HL-60/S4 treated with phorbol 12-myristate 13-acetate at 8.2 ng/mL for 4 days and 3 days (cell line): Measurements from ENCODE around the gene TBRG4.
"Not testable (repeated sequence)": the region's sequence is repeated elsewhere in the genome, so short reads cannot be mapped to it uniquely, and the experiment has no call there.

Source experiments
- in situ Hi-C: fragments of 300-500 bp; cut with MboI; formaldehyde crosslinking; loops from 2 replicates; pipeline ENCODE4 v1.15.0; 2022; ENCODE audit warnings: low sequenced_read_pairs

The TBRG4 gene

DNA sequence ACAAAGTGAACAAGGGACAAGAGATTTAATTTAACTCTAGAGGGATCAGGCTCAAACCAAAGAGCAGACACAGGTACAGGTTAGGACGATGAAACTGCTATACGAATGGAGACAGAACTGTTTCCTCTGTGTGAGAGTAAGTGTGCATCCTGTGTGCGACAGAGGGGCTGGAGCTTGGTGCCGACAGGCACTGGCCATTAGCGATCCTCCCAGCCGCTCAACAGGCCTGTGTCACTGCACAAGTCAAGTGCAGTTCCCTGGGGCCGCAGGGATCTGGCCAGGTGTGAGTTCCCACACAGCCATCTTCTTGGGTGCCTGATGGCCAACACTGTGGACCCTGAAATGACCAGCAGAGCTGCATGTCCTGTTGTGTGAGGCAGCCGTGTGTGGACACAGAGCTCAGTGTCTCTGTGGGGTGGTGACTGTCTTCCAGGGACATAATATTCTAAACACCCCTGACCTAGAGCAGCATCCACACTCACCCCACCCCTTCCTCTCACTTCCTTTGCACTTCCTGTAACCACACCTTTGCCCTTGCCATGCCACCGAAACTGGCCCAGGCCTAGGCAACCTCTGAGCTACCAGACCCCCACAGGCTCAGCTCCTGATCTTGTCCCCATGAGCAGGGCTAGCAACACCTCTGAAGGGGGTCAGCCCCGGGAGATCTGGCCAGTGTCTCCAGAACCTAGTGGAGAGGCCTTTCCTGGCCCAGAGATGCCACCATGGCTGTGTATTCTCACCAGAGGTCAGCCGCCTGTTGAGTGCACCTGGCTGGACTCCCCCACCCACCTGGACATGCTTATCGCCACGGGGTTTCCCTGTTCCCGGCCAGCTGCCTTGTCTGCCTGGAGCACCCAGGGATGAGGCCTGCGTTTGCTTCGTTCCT is 11.7 kb upstream of the TBRG4 start:
- in situ Hi-C loops = no loop called here

- in situ Hi-C loops = no loop called here
These were observed 8.1 kb upstream of the TBRG4 start for GRCh38 chr7:45119550-45119949.

GRCh38 chr7:45118889-45119331 is 7.4 kb upstream of the TBRG4 start:
- in situ Hi-C loops = no loop called here

GRCh38 chr7:45118292-45118691 is 6.8 kb upstream of the TBRG4 start:
- in situ Hi-C loops = no loop called here

DNA sequence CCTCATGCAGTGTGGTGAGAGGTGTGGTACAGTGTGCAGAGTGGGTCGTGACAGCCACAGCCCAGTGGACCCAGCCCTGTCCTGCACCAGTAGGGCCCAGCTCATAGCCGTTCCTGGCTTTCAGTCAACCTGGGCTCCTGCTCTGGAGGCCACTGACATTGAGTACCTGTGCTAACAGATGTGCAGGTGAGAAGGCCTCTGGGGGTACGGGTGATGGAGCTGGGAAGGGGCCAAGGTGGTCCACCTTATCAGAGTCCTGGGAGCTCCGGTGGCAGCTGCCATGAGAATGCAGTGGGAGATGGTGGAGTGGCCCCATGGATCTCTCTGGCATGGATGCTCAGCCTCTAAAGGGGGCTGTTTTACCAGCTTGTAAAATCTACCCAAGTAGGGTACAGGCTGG is 6.1 kb upstream of the TBRG4 start:
- in situ Hi-C loops = no loop called here

DNA sequence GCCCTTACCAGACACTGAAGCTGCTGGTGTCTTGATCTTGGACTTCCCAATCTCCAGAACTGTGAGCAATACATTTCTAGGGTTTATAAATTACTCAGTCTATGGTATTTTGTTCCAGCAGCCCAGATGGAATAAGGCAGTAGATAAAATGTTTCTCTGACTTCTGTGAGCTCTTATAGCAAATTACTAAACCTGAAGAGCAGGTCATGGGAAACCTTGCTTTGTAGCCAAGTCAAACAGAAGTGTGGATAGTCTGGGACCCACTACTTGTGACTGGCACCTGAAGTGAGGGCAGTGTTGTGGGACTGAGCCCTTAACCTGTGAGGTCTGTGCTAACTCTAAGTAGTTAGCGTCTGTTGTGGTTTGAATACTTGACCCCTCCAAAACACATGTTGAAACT is 4.6 kb upstream of the TBRG4 start:
- in situ Hi-C loops = no loop called here

- in situ Hi-C loops = no loop called here
These were observed 3.4 kb upstream of the TBRG4 start for GRCh38 chr7:45114926-45115325.

- in situ Hi-C loops = not testable (repeated sequence)
These were observed 2.8 kb upstream of the TBRG4 start for GRCh38 chr7:45114257-45114656.

DNA sequence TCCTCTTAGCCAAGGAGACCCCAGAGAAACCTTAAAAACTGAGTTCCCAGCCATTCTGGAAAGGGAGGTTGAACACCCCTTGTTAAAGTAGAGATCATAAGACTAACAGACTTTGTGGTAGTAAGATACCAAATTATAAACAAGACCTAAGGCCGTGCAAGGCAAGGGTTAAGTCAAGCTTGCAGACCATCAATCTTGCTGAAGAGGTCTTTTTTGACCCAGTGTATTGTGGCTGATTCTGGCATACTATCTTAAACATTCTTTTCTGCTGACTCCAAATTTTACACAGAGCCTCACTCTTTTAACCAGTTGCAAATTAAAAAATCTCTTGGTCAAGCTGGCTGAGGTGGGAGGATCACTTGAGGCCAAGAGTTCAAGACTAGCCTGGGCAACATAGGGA is 1.2 kb upstream of the TBRG4 start:
- in situ Hi-C loops = no loop called here

DNA sequence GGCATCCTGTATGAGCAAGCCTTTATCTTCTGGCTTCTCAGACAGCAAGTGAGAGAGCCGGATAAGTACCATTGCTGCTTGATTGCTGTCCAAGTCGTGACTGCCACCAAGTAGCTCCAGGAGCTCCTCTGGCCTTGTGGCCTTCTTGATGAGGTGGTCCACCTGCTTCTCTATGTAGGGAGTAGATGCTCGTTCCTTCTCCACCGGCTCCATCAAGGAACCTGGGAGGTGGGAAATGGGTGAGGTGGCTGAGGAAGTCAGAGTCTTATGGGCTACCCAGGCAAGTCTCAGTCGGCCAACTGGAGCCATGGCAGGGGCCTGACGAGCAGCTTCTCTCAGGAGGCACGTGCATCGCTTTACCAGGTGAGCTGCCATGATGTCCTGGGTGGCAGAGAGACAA is 2.6 kb downstream of the TBRG4 start:
- in situ Hi-C loops = no loop called here

- in situ Hi-C loops = no loop called here
These were observed 4.1 kb downstream of the TBRG4 start for GRCh38 chr7:45107356-45107755.

DNA sequence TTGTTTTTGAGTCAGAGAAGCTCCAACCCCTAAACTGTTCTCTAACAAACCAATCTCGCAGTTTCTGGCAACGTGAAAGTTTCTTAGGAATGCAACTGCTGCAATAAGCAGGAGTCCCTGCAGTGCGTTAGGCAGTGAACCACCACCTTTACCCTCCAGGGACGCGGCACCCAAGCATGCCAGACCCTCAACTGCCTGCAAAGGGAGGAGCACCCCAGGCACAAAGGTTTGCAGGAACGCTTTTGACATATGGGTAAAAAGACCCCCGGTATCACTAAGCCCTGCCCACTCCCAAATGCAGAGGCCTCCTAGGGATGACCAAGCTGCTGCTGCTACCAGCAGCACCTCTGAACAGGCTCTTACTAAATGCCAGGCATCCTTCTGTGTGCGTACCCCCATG is 4.7 kb downstream of the TBRG4 start:
- in situ Hi-C loops = no loop called here

GRCh38 chr7:45105588-45106188 is 5.8 kb downstream of the TBRG4 start:
- in situ Hi-C loops = no loop called here

GRCh38 chr7:45104844-45105587 is 6.5 kb downstream of the TBRG4 start:
- in situ Hi-C loops = no loop called here

DNA sequence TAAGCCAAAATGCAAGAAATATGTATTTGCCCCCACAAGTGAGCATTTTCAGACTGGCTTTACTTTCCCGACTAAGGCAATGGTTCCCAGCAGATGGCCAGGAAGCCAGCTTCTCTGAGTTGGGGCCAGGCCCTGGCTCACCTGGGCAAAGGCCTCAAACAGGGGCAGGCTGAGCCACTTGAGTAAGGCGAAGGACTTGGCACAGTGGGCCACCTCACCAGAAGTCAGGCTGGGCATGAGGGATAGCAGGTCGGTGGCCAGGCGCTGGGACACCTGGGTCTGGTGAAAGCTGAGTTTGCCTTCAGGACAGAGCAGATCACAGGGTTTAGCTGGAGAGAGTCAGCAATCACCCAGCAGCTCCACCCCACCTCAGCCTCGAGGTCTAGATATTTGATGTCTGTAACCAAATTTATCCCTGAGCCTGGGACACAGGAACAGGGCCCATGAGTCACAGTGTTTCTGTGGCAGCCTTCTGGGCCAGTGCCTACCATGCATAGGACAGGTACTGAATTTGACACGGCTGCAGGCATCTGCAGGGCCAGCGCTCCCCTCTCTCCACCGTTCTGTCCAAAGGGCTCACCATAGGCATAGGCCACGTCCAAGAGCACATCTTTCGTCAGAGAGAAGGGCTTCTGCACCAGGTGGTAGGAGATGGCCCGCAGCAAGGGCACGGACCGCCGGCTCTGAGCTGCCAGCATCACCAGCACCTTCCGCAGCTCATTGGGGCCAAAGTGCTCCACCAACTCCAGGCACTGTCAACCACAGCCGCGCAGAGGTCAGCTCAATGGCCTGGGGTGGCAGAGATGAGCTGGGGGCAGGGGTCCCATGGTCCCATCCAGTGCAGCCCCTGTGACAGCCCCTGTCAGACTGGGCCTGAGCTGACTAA is 7.3 kb downstream of the TBRG4 start:
- in situ Hi-C loops = no loop called here

DNA sequence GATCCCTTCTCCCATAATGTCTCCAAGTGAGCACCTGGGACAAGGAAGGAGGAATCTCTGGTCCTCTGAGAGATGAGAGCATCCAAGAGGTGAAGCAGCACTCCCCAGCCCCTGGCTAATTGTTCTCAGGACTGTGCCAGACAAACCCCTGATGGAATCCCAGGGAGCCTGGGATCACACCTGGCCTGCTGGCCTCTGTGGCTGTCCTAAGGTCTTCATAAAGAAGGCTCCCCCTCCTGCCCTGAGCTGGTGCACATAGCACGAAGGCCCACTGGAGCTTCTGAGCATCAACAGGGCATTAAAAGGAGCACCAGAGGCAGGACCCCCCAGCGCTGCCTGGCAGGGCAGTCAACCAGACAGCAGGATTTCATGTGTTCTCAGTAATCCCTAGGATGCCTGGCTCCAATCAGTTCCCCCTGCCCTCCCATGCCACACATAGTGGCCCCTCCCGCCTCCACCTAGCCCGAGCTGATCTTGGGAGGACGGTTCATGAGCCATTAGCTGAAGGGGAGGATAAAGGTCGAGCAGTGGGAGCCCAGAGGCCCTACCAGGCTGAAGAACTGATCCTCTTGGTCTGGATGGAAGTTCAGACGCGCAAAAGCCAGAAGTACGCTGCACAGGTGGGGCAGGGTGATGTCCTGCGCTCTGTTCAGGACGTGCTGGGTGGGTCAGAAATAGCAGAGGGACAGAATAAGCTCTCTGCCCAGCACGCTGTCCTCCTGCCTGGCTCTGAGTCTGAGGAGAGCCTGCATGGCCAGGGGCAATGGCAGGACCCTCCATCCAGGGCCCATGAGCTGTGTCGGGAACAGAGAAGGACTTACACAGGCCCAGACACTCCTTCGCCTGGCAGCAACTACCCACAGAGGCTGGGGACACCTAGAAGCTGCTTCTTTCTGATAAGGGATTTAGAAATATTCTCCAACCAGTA is 8.4 kb downstream of the TBRG4 start:
- in situ Hi-C loops = no loop called here

DNA sequence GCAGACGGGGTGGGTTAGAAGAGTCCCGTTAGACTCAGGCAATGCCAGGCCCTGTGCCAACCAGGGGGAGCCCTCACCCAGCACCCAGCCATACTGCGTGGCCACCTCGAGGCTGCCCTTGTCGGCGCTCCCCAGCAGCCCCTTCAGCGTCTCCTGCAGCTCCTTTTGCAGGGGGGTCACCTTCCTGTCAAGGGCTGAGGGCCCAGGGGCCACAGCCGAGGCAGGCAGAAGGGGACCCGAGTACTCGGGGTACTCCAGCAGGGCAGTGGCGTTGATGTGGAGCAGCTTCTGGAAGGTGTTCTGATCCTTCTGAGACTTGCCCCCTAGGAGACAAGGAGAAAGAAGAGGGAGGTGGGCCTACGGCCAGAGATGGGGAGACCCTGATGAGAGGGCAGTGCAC is 9.7 kb downstream of the TBRG4 start:
- in situ Hi-C loops = no loop called here

- in situ Hi-C loops = no loop called here
These were observed 10.6 kb downstream of the TBRG4 start for GRCh38 chr7:45100761-45101480.
